ENCODE measurements around the gene GPR183.

GPR183 gene

GRCh38 chr13:99313501-99313900 is 6.3 kb upstream of the GPR183 start:
- no peak for DNase-seq
- TF ChIP-seq GATA1 (IDR thresholded peaks at IDR 0.05; ENCODE audit: low read depth, low read length) (no peak), POLR2A (IDR thresholded peaks at IDR 0.05; ENCODE audit: low read length) (no peak)

- TF ChIP-seq POLR2A (IDR thresholded peaks at IDR 0.05; ENCODE audit: low read length) (no peak), GATA1 (IDR thresholded peaks at IDR 0.05; ENCODE audit: low read depth, low read length) (no peak)
- DNase-seq: peak in 1 of 2 experiments; percentile 10
These were observed 5.3 kb upstream of the GPR183 start for GRCh38 chr13:99312493-99312883.

- no peak for DNase-seq
- TF ChIP-seq GATA1 (IDR thresholded peaks at IDR 0.05; ENCODE audit: low read depth, low read length): no peak
- TF ChIP-seq POLR2A (IDR thresholded peaks at IDR 0.05; ENCODE audit: low read length): no peak
These were observed 4.7 kb upstream of the GPR183 start for GRCh38 chr13:99311748-99312492.

- TF ChIP-seq POLR2A (IDR thresholded peaks at IDR 0.05; ENCODE audit: low read length): no peak
- TF ChIP-seq GATA1 (IDR thresholded peaks at IDR 0.05; ENCODE audit: low read depth, low read length): no peak
- DNase-seq: no peak
These were observed 3.9 kb upstream of the GPR183 start for GRCh38 chr13:99311137-99311536.

- TF ChIP-seq POLR2A (IDR thresholded peaks at IDR 0.05; ENCODE audit: low read length) (no peak), GATA1 (IDR thresholded peaks at IDR 0.05; ENCODE audit: low read depth, low read length) (no peak)
- DNase-seq: no peak
These were observed 3.3 kb upstream of the GPR183 start for GRCh38 chr13:99310382-99311031.

- TF ChIP-seq POLR2A (IDR thresholded peaks at IDR 0.05; ENCODE audit: low read length) (no peak), GATA1 (IDR thresholded peaks at IDR 0.05; ENCODE audit: low read depth, low read length) (no peak)
- DNase-seq: no peak
These were observed 1.4 kb upstream of the GPR183 start for GRCh38 chr13:99308471-99309087.

GRCh38 chr13:99307648-99308339 is 595 bp upstream of the GPR183 start:
- TF ChIP-seq POLR2A (IDR thresholded peaks at IDR 0.05; ENCODE audit: low read length) (peak; percentile 11), GATA1 (IDR thresholded peaks at IDR 0.05; ENCODE audit: low read depth, low read length) (no peak)
- peak; percentile 51 to 73 for DNase-seq

- DNase-seq: no peak
These were observed 1.6 kb downstream of the GPR183 start for GRCh38 chr13:99305566-99305965.

GRCh38 chr13:99305158-99305557 is 2.0 kb downstream of the GPR183 start:
- DNase-seq: peak; percentile 20 to 59
- TF ChIP-seq POLR2A (IDR thresholded peaks at IDR 0.05; ENCODE audit: low read length): no peak
- TF ChIP-seq GATA1 (IDR thresholded peaks at IDR 0.05; ENCODE audit: low read depth, low read length): no peak

More at GRCh38 chr13:99305566-99305965, 1.6 kb downstream of the GPR183 start:
- TF ChIP-seq POLR2A (IDR thresholded peaks at IDR 0.05; ENCODE audit: low read length) (no peak), GATA1 (IDR thresholded peaks at IDR 0.05; ENCODE audit: low read depth, low read length) (no peak)

GRCh38 chr13:99304541-99304940 is 2.7 kb downstream of the GPR183 start:
- DNase-seq: no peak
- no peak for TF ChIP-seq GATA1 (IDR thresholded peaks at IDR 0.05; ENCODE audit: low read depth, low read length)
- TF ChIP-seq POLR2A (IDR thresholded peaks at IDR 0.05; ENCODE audit: low read length): no peak

GRCh38 chr13:99303863-99304521 is 3.2 kb downstream of the GPR183 start:
- no peak for DNase-seq
- TF ChIP-seq GATA1 (IDR thresholded peaks at IDR 0.05; ENCODE audit: low read depth, low read length) (no peak), POLR2A (IDR thresholded peaks at IDR 0.05; ENCODE audit: low read length) (no peak)

GRCh38 chr13:99302637-99303505 is 4.3 kb downstream of the GPR183 start:
- TF ChIP-seq GATA1 (IDR thresholded peaks at IDR 0.05; ENCODE audit: low read depth, low read length): no peak
- TF ChIP-seq POLR2A (IDR thresholded peaks at IDR 0.05; ENCODE audit: low read length): no peak
- no peak for DNase-seq
